Cardiac muscle cell (in vitro differentiated cells and primary cell): ENCODE measurements around the gene BORCS5. TPM values are rescaled to one million over a fixed set of nuclear protein-coding genes. Genes with fewer than 3 reads are reported as not detected.

ENCODE experiments used
- DNase-seq, 2 donors: peaks; one replicate each; pipeline versions ENCODE4 v3.0.0 to v3.0.0-alpha.2; 2010 to 2017; ENCODE audit warnings: low read depth in 1 of 2, low spot score in 1 of 2
- H3K27ac ChIP-seq: fragments of 200-600 bp; sonication (generic); 2 replicates; pipeline ENCODE4 v1.5.1; 2016
- H3K27me3 ChIP-seq: fragments of 200-600 bp; sonication (generic); 2 replicates; pipeline ENCODE4 v1.6.0; 2016; ENCODE audit warnings: control low read depth
- H3K36me3 ChIP-seq: fragments of 200-600 bp; sonication (generic); 2 replicates; pipeline ENCODE4 v1.5.1; 2016; ENCODE audit warnings: control low read depth
- H3K4me1 ChIP-seq: fragments of 200-600 bp; sonication (generic); 2 replicates; pipeline ENCODE4 v1.8.1; 2017; ENCODE audit warnings: low read depth, mild to moderate bottlenecking, mixed run types
- H3K4me3 ChIP-seq: fragments of 200-600 bp; sonication (generic); 2 replicates; pipeline ENCODE4 v1.5.1; 2016; ENCODE audit warnings: mild to moderate bottlenecking
- H3K9me3 ChIP-seq: fragments of 200-600 bp; sonication (generic); 2 replicates; pipeline ENCODE4 v1.5.1; 2017; ENCODE audit warnings: low read depth, mild to moderate bottlenecking, control low read depth
- CTCF ChIP-seq: IDR thresholded peaks from 2 replicates; pipeline ENCODE4 v1.5.1; 2012; ENCODE audit warnings: low read depth, mild to moderate bottlenecking, low read length
- polyA plus RNA-seq: library from polyadenylated mRNA; unstranded; fragments of >200 nt; fragmentation: Nextera tagmentation; extraction: Ambion mirVana; gene quantifications from 2 replicates; pipeline ENCODE4 v1.2.1, GENCODE V29; 2016
- total RNA-seq: library from RNA; depleted of rRNA; stranded (reverse); fragments of >200 nt; gene quantifications from 2 replicates; pipeline ENCODE4 v1.2.3, GENCODE V29; 2016

Gene BORCS5
- total and polyA plus RNA-seq, 2 experiments from 2014 or later = 9.2 to 17.3 TPM

GRCh38 chr12:12510551-12510950 lies 153.7 kb downstream of the BORCS5 start:
- DNase-seq = no peak
- Histone ChIP-seq H3K9me3 (no peaks in the 10 kb centered on the region), H3K4me3 (no peak overlapping the region), H3K36me3 (no peaks in the 10 kb centered on the region), H3K27ac (no peak overlapping the region), H3K27me3 (no peaks in the 10 kb centered on the region), H3K4me1 (peaks cover 27% of the 10 kb centered on the region)
- TF ChIP-seq CTCF = no peak

- H3K36me3 ChIP-seq = no peaks in the 10 kb centered on the region
- H3K4me3 ChIP-seq = no peak overlapping the region
- no peaks in the 10 kb centered on the region for H3K27me3 ChIP-seq
- no peak overlapping the region for H3K27ac ChIP-seq
- no peak for TF ChIP-seq CTCF
- no peaks in the 10 kb centered on the region for H3K9me3 ChIP-seq
- DNase-seq = no peak
- H3K4me1 ChIP-seq = peaks cover 20% of the 10 kb centered on the region
These were observed 154.3 kb downstream of the BORCS5 start for GRCh38 chr12:12511021-12511783.

- H3K9me3 ChIP-seq = no peaks in the 10 kb centered on the region
- H3K36me3 ChIP-seq = no peaks in the 10 kb centered on the region
- no peak for DNase-seq
- H3K4me1 ChIP-seq = peaks cover 13% of the 10 kb centered on the region
- H3K27ac ChIP-seq = no peak overlapping the region
- H3K4me3 ChIP-seq = no peak overlapping the region
- H3K27me3 ChIP-seq = no peaks in the 10 kb centered on the region
- TF ChIP-seq CTCF = no peak
These were observed 155.2 kb downstream of the BORCS5 start for GRCh38 chr12:12511895-12512711.

GRCh38 chr12:12513416-12514006 lies 156.6 kb downstream of the BORCS5 start:
- H3K9me3 ChIP-seq = no peaks in the 10 kb centered on the region
- TF ChIP-seq CTCF = no peak
- peaks cover 14% of the 10 kb centered on the region for H3K4me1 ChIP-seq
- no peak for DNase-seq
- no peak overlapping the region for H3K4me3 ChIP-seq
- H3K36me3 ChIP-seq = no peaks in the 10 kb centered on the region
- H3K27me3 ChIP-seq = no peaks in the 10 kb centered on the region
- H3K27ac ChIP-seq = no peak overlapping the region

GRCh38 chr12:12518464-12518845 lies 161.6 kb downstream of the BORCS5 start:
- DNase-seq = no peak
- Histone ChIP-seq H3K27ac (peak overlapping the region; percentile 16), H3K27me3 (no peaks in the 10 kb centered on the region), H3K9me3 (no peaks in the 10 kb centered on the region), H3K4me1 (peaks cover 21% of the 10 kb centered on the region), H3K4me3 (no peak overlapping the region), H3K36me3 (no peaks in the 10 kb centered on the region)
- no peak for TF ChIP-seq CTCF
